ENCODE results near the gene NTNG1.

DNA sequence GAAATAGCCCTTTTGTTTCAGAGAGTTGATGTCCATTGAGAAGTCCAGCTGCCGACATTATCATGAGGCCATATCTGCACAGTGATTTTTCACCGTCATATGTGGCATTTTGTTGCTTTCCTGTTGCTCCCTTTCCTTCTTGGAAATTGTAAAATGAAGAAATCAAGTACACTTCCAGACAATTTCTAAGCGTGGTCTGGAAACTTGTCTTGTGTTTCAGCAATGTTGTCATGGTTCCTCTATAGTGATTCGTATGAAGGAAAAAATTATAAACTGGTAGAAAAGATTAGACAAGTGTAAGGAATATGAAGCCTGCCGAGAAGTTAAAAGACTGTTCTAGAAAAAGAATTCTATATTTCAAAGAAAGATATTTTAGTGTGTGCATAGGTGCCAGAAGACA, 17.7 kb downstream of the NTNG1 start:
- TF ChIP-seq EZH2 (optimal IDR thresholded peaks at IDR 0.05; ENCODE audit: low read depth, low read length) (no peak), EZH2phosphoT487 (IDR thresholded peaks at IDR 0.05; ENCODE audit: low read length) (no peak)
- TF ChIP-seq, protein P1, sequence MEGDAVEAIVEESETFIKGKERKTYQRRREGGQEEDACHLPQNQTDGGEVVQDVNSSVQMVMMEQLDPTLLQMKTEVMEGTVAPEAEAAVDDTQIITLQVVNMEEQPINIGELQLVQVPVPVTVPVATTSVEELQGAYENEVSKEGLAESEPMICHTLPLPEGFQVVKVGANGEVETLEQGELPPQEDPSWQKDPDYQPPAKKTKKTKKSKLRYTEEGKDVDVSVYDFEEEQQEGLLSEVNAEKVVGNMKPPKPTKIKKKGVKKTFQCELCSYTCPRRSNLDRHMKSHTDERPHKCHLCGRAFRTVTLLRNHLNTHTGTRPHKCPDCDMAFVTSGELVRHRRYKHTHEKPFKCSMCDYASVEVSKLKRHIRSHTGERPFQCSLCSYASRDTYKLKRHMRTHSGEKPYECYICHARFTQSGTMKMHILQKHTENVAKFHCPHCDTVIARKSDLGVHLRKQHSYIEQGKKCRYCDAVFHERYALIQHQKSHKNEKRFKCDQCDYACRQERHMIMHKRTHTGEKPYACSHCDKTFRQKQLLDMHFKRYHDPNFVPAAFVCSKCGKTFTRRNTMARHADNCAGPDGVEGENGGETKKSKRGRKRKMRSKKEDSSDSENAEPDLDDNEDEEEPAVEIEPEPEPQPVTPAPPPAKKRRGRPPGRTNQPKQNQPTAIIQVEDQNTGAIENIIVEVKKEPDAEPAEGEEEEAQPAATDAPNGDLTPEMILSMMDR (IDR thresholded peaks at IDR 0.05; ENCODE audit: low read length), result no peak

Data from MM.1S (cell line).